LHCN-M2 (cell line): ENCODE measurements around the gene ADM2. TPM values are rescaled to one million over a fixed set of nuclear protein-coding genes. Genes with fewer than 3 reads are reported as not detected.
A peak's percentile ranks its signal among the peaks of the same experiment; 100 is the strongest.
"Not testable (repeated sequence)": the region's sequence is repeated elsewhere in the genome, so short reads cannot be mapped to it uniquely, and the experiment has no call there.

Source experiments
- DNase-seq: peaks from one replicate; pipeline ENCODE4 v3.0.0-alpha.2; 2012; ENCODE audit warnings: low read depth
- total RNA-seq: library from RNA; depleted of rRNA; stranded (reverse); fragments of >200 nt; gene quantifications from 2 replicates; pipeline ENCODE4 v1.2.3, GENCODE V29; 2014

Gene ADM2
- total RNA-seq, 1 experiment from 2014 or later: not detected

GRCh38 chr22:50524676-50525103 is 43.3 kb downstream of the ADM2 start:
- no peak for DNase-seq

GRCh38 chr22:50525104-50525857 is 43.9 kb downstream of the ADM2 start, which contains the start of gene SCO2:
Gene SCO2 (minus strand): TSS chr22:50525598. CDS start chr22:50524411, 1,187 bp downstream.
- peak; percentile 95 for DNase-seq

- no peak for DNase-seq
Observed at GRCh38 chr22:50525858-50526107, 44.4 kb downstream of the ADM2 start.

- peak; percentile 67 for DNase-seq
Observed at GRCh38 chr22:50526108-50526833, 44.9 kb downstream of the ADM2 start.

GRCh38 chr22:50526834-50527801 is 45.8 kb downstream of the ADM2 start:
- no peak for DNase-seq

- DNase-seq: no peak
Observed at GRCh38 chr22:50527921-50528681, 46.8 kb downstream of the ADM2 start.

GRCh38 chr22:50528682-50529415 is 47.5 kb downstream of the ADM2 start:
- no peak for DNase-seq

- DNase-seq: no peak
Observed at GRCh38 chr22:50529416-50529896, 48.1 kb downstream of the ADM2 start.

- peak; percentile 43 for DNase-seq
Observed at GRCh38 chr22:50529897-50530579, 48.7 kb downstream of the ADM2 start, which contains the start of gene TYMP. Gene TYMP (minus strand): TSS chr22:50530012. CDS start chr22:50529709, 303 bp downstream.

GRCh38 chr22:50530580-50530876 is 49.2 kb downstream of the ADM2 start:
- DNase-seq: no peak

GRCh38 chr22:50530877-50531545 is 49.7 kb downstream of the ADM2 start:
- peak; percentile 55 for DNase-seq

- no peak for DNase-seq
Observed at GRCh38 chr22:50531546-50531961, 50.2 kb downstream of the ADM2 start.

GRCh38 chr22:50531962-50532674 is 50.8 kb downstream of the ADM2 start:
- no peak for DNase-seq

GRCh38 chr22:50532824-50533796 is 51.8 kb downstream of the ADM2 start:
- no peak for DNase-seq

- DNase-seq: not testable (repeated sequence)
Observed at GRCh38 chr22:50533856-50534711, 52.7 kb downstream of the ADM2 start.

- no peak for DNase-seq
Observed at GRCh38 chr22:50535113-50535512, 53.8 kb downstream of the ADM2 start.
